Nephron progenitor cell (in vitro differentiated cells): Measurements from ENCODE around the gene TBC1D25.
A peak's percentile ranks its signal among the peaks of the same experiment; 100 is the strongest.

Source experiments
- DNase-seq: peaks from one replicate; pipeline ENCODE4 v3.0.0; 2021
- H3K27ac Mint-ChIP-seq: 2 replicates; pipeline ENCODE4 v1.8.0; 2021; ENCODE audit warnings: mild to moderate bottlenecking, moderate library complexity, mixed read lengths
- H3K27me3 Mint-ChIP-seq: 2 replicates; pipeline ENCODE4 v1.8.0; 2021; ENCODE audit warnings: mild to moderate bottlenecking, low read depth, mixed read lengths; ENCODE audit not compliant: poor library complexity
- H3K36me3 Mint-ChIP-seq: 2 replicates; pipeline ENCODE4 v1.8.0; 2021; ENCODE audit warnings: low read depth, mixed read lengths
- H3K4me1 Mint-ChIP-seq: 2 replicates; pipeline ENCODE4 v1.8.0; 2021; ENCODE audit warnings: mixed read lengths
- H3K4me3 Mint-ChIP-seq: 2 replicates; pipeline ENCODE4 v1.8.0; 2021; ENCODE audit warnings: mild to moderate bottlenecking, moderate library complexity, mixed read lengths
- H3K9me3 Mint-ChIP-seq: 2 replicates; pipeline ENCODE4 v1.8.0; 2021; ENCODE audit warnings: mild to moderate bottlenecking, moderate library complexity, mixed read lengths
- CTCF ChIP-seq: fragments of 200-600 bp; sonication (generic); IDR thresholded peaks from 2 replicates; pipeline ENCODE4 v1.5.0; 2021; ENCODE audit warnings: antibody characterized with exemption

TBC1D25 gene

GRCh38 chrX:48539345-48540027, at the start of gene TBC1D25:
TSS of gene TBC1D25 (plus strand) at chrX:48539714. CDS start at chrX:48539798, 84 bp downstream.
- no peak for TF ChIP-seq CTCF
- Mint-ChIP-seq H3K4me3 (peak within 1 kb of the TSS; percentile 88), H3K9me3 (peaks cover 44% of the 10 kb centered on the region), H3K36me3 (peaks cover 35% of the 10 kb centered on the region), H3K27ac (peak within 1 kb of the TSS; percentile 71), H3K4me1 (peaks cover 11% of the 10 kb centered on the region), H3K27me3 (peaks cover 2% of the 10 kb centered on the region)
- DNase-seq = peak; percentile 95

GRCh38 chrX:48489892-48490291, 49.6 kb upstream of the TBC1D25 start:
- H3K36me3 Mint-ChIP-seq = peaks cover 5% of the 10 kb centered on the region
- H3K4me3 Mint-ChIP-seq = no peak overlapping the region
- peaks cover 51% of the 10 kb centered on the region for H3K9me3 Mint-ChIP-seq
- no peak for DNase-seq
- H3K27me3 Mint-ChIP-seq = peaks cover 13% of the 10 kb centered on the region
- peaks cover 4% of the 10 kb centered on the region for H3K4me1 Mint-ChIP-seq
- no peak for TF ChIP-seq CTCF
- no peak overlapping the region for H3K27ac Mint-ChIP-seq

GRCh38 chrX:48490661-48491060, 48.9 kb upstream of the TBC1D25 start:
- no peak for TF ChIP-seq CTCF
- H3K4me3 Mint-ChIP-seq = no peak overlapping the region
- peaks cover 58% of the 10 kb centered on the region for H3K9me3 Mint-ChIP-seq
- peaks cover 13% of the 10 kb centered on the region for H3K27me3 Mint-ChIP-seq
- peaks cover 4% of the 10 kb centered on the region for H3K4me1 Mint-ChIP-seq
- no peak overlapping the region for H3K27ac Mint-ChIP-seq
- peaks cover 5% of the 10 kb centered on the region for H3K36me3 Mint-ChIP-seq
- DNase-seq = no peak

- Mint-ChIP-seq H3K4me1 (peaks cover 7% of the 10 kb centered on the region), H3K27ac (no peak overlapping the region), H3K27me3 (peaks cover 13% of the 10 kb centered on the region), H3K9me3 (peaks cover 66% of the 10 kb centered on the region), H3K36me3 (peaks cover 5% of the 10 kb centered on the region), H3K4me3 (no peak overlapping the region)
- TF ChIP-seq CTCF = no peak
- no peak for DNase-seq
Measured at GRCh38 chrX:48491809-48492208, 47.7 kb upstream of the TBC1D25 start.

GRCh38 chrX:48492293-48492910, 47.1 kb upstream of the TBC1D25 start:
- peaks cover under 1% of the 10 kb centered on the region for H3K36me3 Mint-ChIP-seq
- no peak for TF ChIP-seq CTCF
- peaks cover 9% of the 10 kb centered on the region for H3K4me1 Mint-ChIP-seq
- H3K4me3 Mint-ChIP-seq = no peak overlapping the region
- peaks cover 13% of the 10 kb centered on the region for H3K27me3 Mint-ChIP-seq
- peaks cover 65% of the 10 kb centered on the region for H3K9me3 Mint-ChIP-seq
- no peak for DNase-seq
- H3K27ac Mint-ChIP-seq = peak overlapping the region; percentile 90
